IMR-90 (cell line): ENCODE measurements around the gene SASH1. TPM values are rescaled to one million over a fixed set of nuclear protein-coding genes. Genes with fewer than 3 reads are reported as not detected.

Source experiments
- ATAC-seq: fragments of 200-7000 bp; cut with Tn5 transposase; 2 replicates; pipeline ENCODE4 v1.9.1; 2020; ENCODE audit warnings: low read depth, mild to moderate bottlenecking, moderate library complexity
- BruUV-seq: library from RNA; stranded (reverse); fragments of 400-500 nt; replicated peaks from 2 replicates; lab custom pipeline; 2021; lab: Mats Ljungman, UMichigan
- CTCF ChIA-PET: fragments of 300-600 bp; formaldehyde crosslinking; extraction: SDS; loops from one replicate; lab custom pipeline; 2021; ENCODE audit warnings: antibody characterized with exemption; lab: Yijun Ruan, JAX
- POLR2A ChIA-PET: fragments of 300-600 bp; sonication (Branson Sonifier 250); formaldehyde crosslinking; loops from one replicate; lab custom pipeline; 2022; ENCODE audit warnings: antibody characterized with exemption; ENCODE audit not compliant: unreplicated experiment; lab: Charles Lee
- DNase-seq: peaks from one replicate; pipeline ENCODE4 v3.0.0; 2013
- H2AFZ ChIP-seq: replicated peaks from 2 replicates; pipeline ENCODE3; 2013; ENCODE audit warnings: low read length, mild to moderate bottlenecking; ENCODE audit not compliant: poor library complexity
- H2AK5ac ChIP-seq: 2 replicates; pipeline ENCODE4 v1.6.1; 2013; ENCODE audit warnings: low read depth, low read length, inconsistent platforms
- H2AK9ac ChIP-seq: replicated peaks from 2 replicates; pipeline ENCODE3; 2013; ENCODE audit warnings: mild to moderate bottlenecking, low read depth, low read length, moderate library complexity; ENCODE audit not compliant: poor library complexity
- H2BK120ac ChIP-seq: 2 replicates; pipeline ENCODE4 v1.6.1; 2013; ENCODE audit warnings: low read depth, low read length, inconsistent platforms
- H2BK15ac ChIP-seq: 3 replicates; pipeline ENCODE4 v1.6.1; 2013; ENCODE audit warnings: low read depth, low read length, inconsistent platforms
- H2BK20ac ChIP-seq: 2 replicates; pipeline ENCODE4 v1.6.1; 2013; ENCODE audit warnings: low read depth, mild to moderate bottlenecking, inconsistent platforms, low read length, moderate library complexity
- H2BK5ac ChIP-seq: 2 replicates; pipeline ENCODE4 v1.6.1; 2013; ENCODE audit warnings: mild to moderate bottlenecking, low read depth, low read length, inconsistent platforms; ENCODE audit not compliant: poor library complexity, severe bottlenecking
- H3K14ac ChIP-seq: replicated peaks from 2 replicates; pipeline ENCODE4 v1.6.1; 2013; ENCODE audit warnings: low read depth, low read length, inconsistent platforms
- H3K18ac ChIP-seq: 2 replicates; pipeline ENCODE4 v1.6.1; 2013; ENCODE audit warnings: low read depth, low read length, control low read depth
- H3K23ac ChIP-seq: 2 replicates; pipeline ENCODE4 v1.6.1; 2013; ENCODE audit warnings: low read depth, low read length, inconsistent platforms
- H3K27ac ChIP-seq: 2 replicates; pipeline ENCODE4 v1.5.1; 2013; ENCODE audit warnings: mild to moderate bottlenecking, control low read depth, low read length; ENCODE audit not compliant: insufficient read depth
- H3K27me3 ChIP-seq: 2 replicates; pipeline ENCODE4 v1.6.1; 2013; ENCODE audit warnings: low read length; ENCODE audit not compliant: control insufficient read depth, insufficient read depth
- H3K36me3 ChIP-seq: 2 replicates; pipeline ENCODE4 v1.6.1; 2013; ENCODE audit warnings: low read length, mixed read lengths; ENCODE audit not compliant: control insufficient read depth, insufficient read depth
- H3K4ac ChIP-seq: 2 replicates; pipeline ENCODE4 v1.6.1; 2013; ENCODE audit warnings: low read depth, low read length, inconsistent platforms
- H3K4me1 ChIP-seq: 2 replicates; pipeline ENCODE4 v1.6.1; 2013; ENCODE audit warnings: low read length, mixed read lengths; ENCODE audit not compliant: control insufficient read depth, insufficient read depth
- H3K4me2 ChIP-seq: 2 replicates; pipeline ENCODE4 v1.6.1; 2013; ENCODE audit warnings: low read depth, mild to moderate bottlenecking, control low read depth, low read length, moderate library complexity
- H3K4me3 ChIP-seq: 2 replicates; pipeline ENCODE4 v1.5.1; 2013; ENCODE audit warnings: low read depth, mild to moderate bottlenecking, control low read depth, low read length, moderate library complexity; ENCODE audit not compliant: insufficient read depth
- H3K56ac ChIP-seq: 2 replicates; pipeline ENCODE4 v1.6.1; 2013; ENCODE audit warnings: low read length, inconsistent platforms; ENCODE audit not compliant: insufficient read depth; ENCODE audit errors: extremely low read depth
- H3K79me1 ChIP-seq, 2 experiments: 2 replicates each; pipeline ENCODE4 v1.6.1; 2013; ENCODE audit warnings: low read length in 2 of 2, inconsistent platforms in 1 of 2, low read depth in 1 of 2
- H3K9ac ChIP-seq: 2 replicates; pipeline ENCODE4 v1.6.1; 2013; ENCODE audit warnings: low read depth, low read length, control low read depth
- H3K9me1 ChIP-seq: 2 replicates; pipeline ENCODE4 v1.6.1; 2013; ENCODE audit warnings: low read length, inconsistent platforms; ENCODE audit not compliant: insufficient read depth
- H3K9me3 ChIP-seq: 2 replicates; pipeline ENCODE4 v1.6.1; 2013; ENCODE audit warnings: low read length; ENCODE audit not compliant: control insufficient read depth, insufficient read depth
- H4K20me1 ChIP-seq: 2 replicates; pipeline ENCODE4 v1.6.1; 2013; ENCODE audit warnings: low read length, inconsistent platforms; ENCODE audit not compliant: insufficient read depth
- H4K5ac ChIP-seq: 2 replicates; pipeline ENCODE4 v1.6.1; 2013; ENCODE audit warnings: mild to moderate bottlenecking, low read depth, low read length, control low read depth
- H4K8ac ChIP-seq, 2 experiments: 2 replicates each; pipeline ENCODE4 v1.6.1; 2013; ENCODE audit warnings: low read depth in 2 of 2, low read length in 2 of 2, control low read depth in 1 of 2, inconsistent platforms in 1 of 2
- H4K91ac ChIP-seq: 2 replicates; pipeline ENCODE4 v1.6.1; 2013; ENCODE audit warnings: low read depth, low read length, inconsistent platforms; ENCODE audit not compliant: insufficient read depth
- CHD1 ChIP-seq: IDR thresholded peaks from 2 replicates; pipeline ENCODE4 v1.6.1; 2012; ENCODE audit warnings: low read depth, low read length, improper control_type of control experiment
- FOS ChIP-seq: fragments of 150-350 bp; IDR thresholded peaks from 2 replicates; pipeline ENCODE4 v1.6.1; 2016; ENCODE audit warnings: low read depth, low read length
- MAFK ChIP-seq: IDR thresholded peaks from 2 replicates; pipeline ENCODE4 v1.6.1; 2012; ENCODE audit warnings: low read depth, low read length, improper control_type of control experiment
- MXI1 ChIP-seq: IDR thresholded peaks from 2 replicates; pipeline ENCODE4 v1.6.1; 2012; ENCODE audit warnings: low read depth, mild to moderate bottlenecking, low read length, moderate library complexity, borderline replicate concordance
- NFE2L2 ChIP-seq: fragments of 150-350 bp; IDR thresholded peaks from 2 replicates; pipeline ENCODE4 v1.6.1; 2016; ENCODE audit warnings: low read depth, mild to moderate bottlenecking, low read length
- RAD21 ChIP-seq: IDR thresholded peaks from 2 replicates; pipeline ENCODE4 v1.6.1; 2012; ENCODE audit warnings: low read length, improper control_type of control experiment
- RFX5 ChIP-seq: IDR thresholded peaks from 2 replicates; pipeline ENCODE4 v1.8.0; 2012; ENCODE audit warnings: low read depth, mild to moderate bottlenecking, low read length, moderate library complexity
- USF2 ChIP-seq: fragments of 150-350 bp; IDR thresholded peaks from 2 replicates; pipeline ENCODE4 v1.6.1; 2017; ENCODE audit warnings: mild to moderate bottlenecking, antibody characterized with exemption, low read length, low read depth
- WGBS, 2 experiments: methylation state at CpG; one replicate each; pipeline versions ENCODE4 v1.1.5 to v1.1.7; 2013; ENCODE audit warnings: missing lambda C conversion rate in 2 of 2; ENCODE audit not compliant: insufficient read length in 1 of 2; ENCODE audit errors: extremely low coverage in 2 of 2; 5-methylcytosine and 5-hydroxymethylcytosine counted together
- dilution Hi-C: fragments of 300-500 bp; cut with HindIII; formaldehyde crosslinking; loops from one replicate; pipeline ENCODE4 v1.14.3; 2018; ENCODE audit warnings: low sequenced_read_pairs; ENCODE audit not compliant: unreplicated experiment
- in situ Hi-C: fragments of 300-500 bp; cut with MboI; formaldehyde crosslinking; loops from 3 replicates; pipeline ENCODE4 v1.14.3; 2019; ENCODE audit warnings: low sequenced_read_pairs, inconsistent platforms, mixed read lengths
- intact Hi-C: fragments of 100-400 bp; cut with micrococcal nuclease; formaldehyde crosslinking; loops from 2 replicates; pipeline ENCODE4 v1.10.0; 2022
- polyA plus RNA-seq, 3 experiments: library from polyadenylated mRNA; depleted of rRNA; stranded (reverse); fragments of >200 nt; gene quantifications; 2 replicates each; pipeline ENCODE4 v1.2.3, GENCODE V29; 2012; ENCODE audit warnings: low replicate concordance in 1 of 3
- total RNA-seq: library from RNA; depleted of rRNA; stranded (reverse); fragments of >200 nt; gene quantifications from 2 replicates; pipeline ENCODE4 v1.2.3, GENCODE V29; 2012
- TF ChIP-seq, protein P1 (sequence below): conservative IDR thresholded peaks from 2 replicates; pipeline ENCODE4 v1.5.1; 2012; ENCODE audit warnings: mild to moderate bottlenecking, low read depth, low read length, improper control_type of control experiment

The SASH1 gene
- total and polyA plus RNA-seq, 2 of the 4 experiments (the other 2 are of a cell fraction): 11.6 to 16.5 TPM

- Histone ChIP-seq H3K18ac (peak overlapping the region; percentile 95), H3K4ac (peak overlapping the region; percentile 93), H2BK20ac (peak overlapping the region; percentile 96), H2AK9ac (peak overlapping the region; percentile 97), H3K14ac (peak overlapping the region; percentile 89), H4K5ac (peak overlapping the region; percentile 98), H3K27ac (peak overlapping the region; percentile 95), H3K4me3 (peak overlapping the region; percentile 38; the same call in 1 of the 2 replicates), H4K8ac (peak overlapping the region; percentile 36 to 95), H3K56ac (peak overlapping the region; percentile 97), H2BK5ac (peak overlapping the region; percentile 98), H3K4me2 (peak overlapping the region; percentile 87), H3K79me1 (peaks cover 16 to 46% of the 10 kb centered on the region in 2 experiments), H4K91ac (peak overlapping the region; percentile 97), H2BK15ac (peak overlapping the region; percentile 71), H4K20me1 (no peaks in the 10 kb centered on the region), H3K9me3 (no peaks in the 10 kb centered on the region), H3K9ac (peak overlapping the region; percentile 68), H2BK120ac (peak overlapping the region; percentile 96), H3K23ac (peak overlapping the region; percentile 96), H2AK5ac (peak overlapping the region; percentile 93), H3K4me1 (peaks cover 37% of the 10 kb centered on the region), H3K27me3 (no peaks in the 10 kb centered on the region), H3K9me1 (peaks cover 14% of the 10 kb centered on the region; the same call in 1 of the 2 replicates), H3K36me3 (peaks cover 18% of the 10 kb centered on the region), H2AFZ (peak overlapping the region; percentile 72)
- ATAC-seq (peak; percentile 46), DNase-seq (peak; percentile 92)
- intact Hi-C loops: loop anchor here (5.0 kb wide), 1 partner anchor 253 kb away; no protein-coding TSS in a partner anchor
- ChIA-PET CTCF (interaction anchor here (0.6 to 1.8 kb wide), 5 partner anchors 16 to 720 kb away, joined by 3 to 6 read pairs (median 3); no protein-coding TSS in a partner anchor), POLR2A (interaction anchor here (0.6 kb wide), 1 partner anchor 412 kb away, joined by 3 read pairs; no protein-coding TSS in a partner anchor)
- TF ChIP-seq MAFK (0 out of 2 replicates have a peak, but pooled peaks have one; percentile 15), RFX5 (no peak), USF2 (no peak), FOS (peak; percentile 65; the same call in 1 of the 2 replicates), MXI1 (no peak), RAD21 (peak; percentile 14; the same call in 1 of the 2 replicates), CHD1 (no peak), NFE2L2 (peak; percentile 41)
- TF ChIP-seq, protein P1, sequence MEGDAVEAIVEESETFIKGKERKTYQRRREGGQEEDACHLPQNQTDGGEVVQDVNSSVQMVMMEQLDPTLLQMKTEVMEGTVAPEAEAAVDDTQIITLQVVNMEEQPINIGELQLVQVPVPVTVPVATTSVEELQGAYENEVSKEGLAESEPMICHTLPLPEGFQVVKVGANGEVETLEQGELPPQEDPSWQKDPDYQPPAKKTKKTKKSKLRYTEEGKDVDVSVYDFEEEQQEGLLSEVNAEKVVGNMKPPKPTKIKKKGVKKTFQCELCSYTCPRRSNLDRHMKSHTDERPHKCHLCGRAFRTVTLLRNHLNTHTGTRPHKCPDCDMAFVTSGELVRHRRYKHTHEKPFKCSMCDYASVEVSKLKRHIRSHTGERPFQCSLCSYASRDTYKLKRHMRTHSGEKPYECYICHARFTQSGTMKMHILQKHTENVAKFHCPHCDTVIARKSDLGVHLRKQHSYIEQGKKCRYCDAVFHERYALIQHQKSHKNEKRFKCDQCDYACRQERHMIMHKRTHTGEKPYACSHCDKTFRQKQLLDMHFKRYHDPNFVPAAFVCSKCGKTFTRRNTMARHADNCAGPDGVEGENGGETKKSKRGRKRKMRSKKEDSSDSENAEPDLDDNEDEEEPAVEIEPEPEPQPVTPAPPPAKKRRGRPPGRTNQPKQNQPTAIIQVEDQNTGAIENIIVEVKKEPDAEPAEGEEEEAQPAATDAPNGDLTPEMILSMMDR: no peak
- WGBS, 2 experiments: no CpG with 5 or more reads among the region's 8 CpGs
- dilution Hi-C loops: no loop called here
- BruUV-seq: TSS peak; percentile 50
- in situ Hi-C loops: no loop called here
Observed at GRCh38 chr6:148524976-148525375, 182.3 kb downstream of the SASH1 start.
